HL-60 (cell line): ENCODE results near the gene PRM3.

ENCODE experiments used
- GABPA ChIP-seq: IDR thresholded peaks from 2 replicates; pipeline ENCODE4 v1.6.1; 2012; ENCODE audit warnings: low read depth
- TF ChIP-seq, protein P1 (sequence below): IDR thresholded peaks from one replicate; pipeline ENCODE4 v1.5.1; 2011; ENCODE audit warnings: low read length, control low read depth, inconsistent platforms; ENCODE audit not compliant: insufficient read depth

DNA sequence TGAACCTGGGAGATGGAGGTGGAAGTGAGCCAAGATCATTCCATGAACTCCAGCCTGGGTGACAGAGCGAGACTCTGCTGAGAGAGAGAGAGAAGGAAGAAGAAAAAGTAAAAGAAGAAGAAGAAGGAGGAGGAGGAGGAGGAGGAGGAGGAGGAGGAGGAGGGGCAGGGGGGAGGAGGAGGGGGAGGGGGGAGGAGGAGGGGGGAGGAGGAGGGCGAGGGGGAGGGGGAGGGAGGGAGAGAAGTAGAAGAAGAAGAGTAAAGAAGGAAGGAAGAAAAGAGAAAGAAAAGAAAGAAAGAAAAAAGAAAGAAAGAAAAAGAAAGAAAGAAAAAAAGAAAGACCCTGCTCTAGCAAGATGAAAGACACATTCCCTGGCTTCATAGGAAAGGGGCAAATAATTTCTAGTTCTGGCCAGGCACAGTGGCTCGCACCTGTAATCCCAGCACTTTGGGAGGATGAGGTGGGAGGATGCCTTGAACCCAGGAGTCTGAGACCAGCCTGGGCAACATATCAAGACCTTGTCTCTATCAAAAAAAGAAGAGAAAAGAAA is 41.1 kb downstream of the PRM3 start:
- TF ChIP-seq, protein P1, sequence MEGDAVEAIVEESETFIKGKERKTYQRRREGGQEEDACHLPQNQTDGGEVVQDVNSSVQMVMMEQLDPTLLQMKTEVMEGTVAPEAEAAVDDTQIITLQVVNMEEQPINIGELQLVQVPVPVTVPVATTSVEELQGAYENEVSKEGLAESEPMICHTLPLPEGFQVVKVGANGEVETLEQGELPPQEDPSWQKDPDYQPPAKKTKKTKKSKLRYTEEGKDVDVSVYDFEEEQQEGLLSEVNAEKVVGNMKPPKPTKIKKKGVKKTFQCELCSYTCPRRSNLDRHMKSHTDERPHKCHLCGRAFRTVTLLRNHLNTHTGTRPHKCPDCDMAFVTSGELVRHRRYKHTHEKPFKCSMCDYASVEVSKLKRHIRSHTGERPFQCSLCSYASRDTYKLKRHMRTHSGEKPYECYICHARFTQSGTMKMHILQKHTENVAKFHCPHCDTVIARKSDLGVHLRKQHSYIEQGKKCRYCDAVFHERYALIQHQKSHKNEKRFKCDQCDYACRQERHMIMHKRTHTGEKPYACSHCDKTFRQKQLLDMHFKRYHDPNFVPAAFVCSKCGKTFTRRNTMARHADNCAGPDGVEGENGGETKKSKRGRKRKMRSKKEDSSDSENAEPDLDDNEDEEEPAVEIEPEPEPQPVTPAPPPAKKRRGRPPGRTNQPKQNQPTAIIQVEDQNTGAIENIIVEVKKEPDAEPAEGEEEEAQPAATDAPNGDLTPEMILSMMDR: no peak
- TF ChIP-seq GABPA: no peak
